B cell (primary cell): ENCODE data around the gene GLTP. TPM values are rescaled to one million over a fixed set of nuclear protein-coding genes. Genes with fewer than 3 reads are reported as not detected.

Source experiments
- ATAC-seq: fragments of 200-7000 bp; cut with Tn5 transposase; one replicate; pipeline ENCODE4 v1.10.0; 2021; ENCODE audit warnings: low read depth, mild to moderate bottlenecking, moderate number of reproducible peaks, moderate library complexity
- CTCF ChIA-PET: fragments of 350-600 bp; sonication (Branson Sonifier 250); formaldehyde crosslinking; loops from one replicate; lab custom pipeline; 2021; ENCODE audit warnings: antibody characterized with exemption, inconsistent platforms; lab: Charles Lee
- POLR2A ChIA-PET: fragments of 350-600 bp; sonication (Branson Sonifier 250); formaldehyde crosslinking; loops from one replicate; lab custom pipeline; 2021; ENCODE audit warnings: antibody characterized with exemption; lab: Charles Lee
- DNase-seq: peaks from one replicate; pipeline ENCODE4 v3.0.0; 2013
- H2AFZ ChIP-seq: 2 replicates; pipeline ENCODE4 v1.6.1; 2012; ENCODE audit warnings: mild to moderate bottlenecking, low read depth, low read length; ENCODE audit not compliant: insufficient read depth, poor library complexity, severe bottlenecking
- H3K27ac ChIP-seq, 2 donors: 1 replicate in 1 of 2; 2 replicates in 1 of 2; pipeline ENCODE4 v1.5.1; 2012 to 2013; ENCODE audit warnings: low read length in 2 of 2, mild to moderate bottlenecking in 2 of 2, moderate library complexity in 1 of 2
- H3K27me3 ChIP-seq, 4 experiments: fragments of 200-600 bp in 1 of 4; sonication (generic) in 1 of 4; replicated peaks in 1 of 4; 1 replicate in 2 of 4; 2 replicates in 2 of 4; pipeline versions ENCODE4 v1.6.1 to v1.7.0; 2013 to 2016; ENCODE audit warnings: low read length in 3 of 4, mild to moderate bottlenecking in 2 of 4, mixed read lengths in 1 of 4, moderate library complexity in 1 of 4; ENCODE audit not compliant: insufficient read depth in 4 of 4, control insufficient read depth in 3 of 4; ENCODE audit errors: control extremely low read depth in 1 of 4
- H3K36me3 ChIP-seq, 2 experiments: replicated peaks in 1 of 2; 1 replicate in 1 of 2; 2 replicates in 1 of 2; pipeline versions ENCODE4 v1.6.1 to v1.7.1; 2013; ENCODE audit warnings: low read length in 1 of 2; ENCODE audit not compliant: insufficient read depth in 2 of 2, control insufficient read depth in 1 of 2; ENCODE audit errors: control extremely low read depth in 1 of 2, extremely low read depth in 1 of 2
- H3K4me1 ChIP-seq, 2 donors: fragments of 200-600 bp in 1 of 2; sonication (generic) in 1 of 2; 1 replicate in 1 of 2; 2 replicates in 1 of 2; pipeline versions ENCODE4 v1.5.1 to v1.6.1; 2013 to 2017; ENCODE audit warnings: low read length in 2 of 2; ENCODE audit not compliant: control insufficient read depth in 2 of 2, insufficient read depth in 2 of 2
- H3K4me2 ChIP-seq: replicated peaks from 2 replicates; pipeline ENCODE3; 2012; ENCODE audit warnings: mild to moderate bottlenecking, low read depth, low read length; ENCODE audit not compliant: poor library complexity, severe bottlenecking
- H3K4me3 ChIP-seq, 5 experiments: fragments of 200-600 bp in 1 of 5; sonication (generic) in 1 of 5; 1 replicate in 3 of 5; 2 replicates in 2 of 5; pipeline versions ENCODE4 v1.5.1 to v1.7.0; 2011 to 2016; ENCODE audit warnings: low read length in 4 of 5, mild to moderate bottlenecking in 4 of 5, low read depth in 2 of 5, control low read depth in 1 of 5, moderate library complexity in 1 of 5; ENCODE audit not compliant: insufficient read depth in 1 of 5; ENCODE audit errors: control extremely low read depth in 1 of 5, extremely low read depth in 1 of 5
- H3K79me2 ChIP-seq: fragments of 200-600 bp; sonication (generic); one replicate; pipeline ENCODE4 v1.6.0; 2016; ENCODE audit warnings: low read length; ENCODE audit not compliant: control insufficient read depth, insufficient read depth
- H3K9ac ChIP-seq: fragments of 200-600 bp; sonication (generic); 2 replicates; pipeline ENCODE4 v1.6.1; 2017; ENCODE audit warnings: mild to moderate bottlenecking, low read length, moderate library complexity
- H3K9me3 ChIP-seq, 3 donors: one replicate each; pipeline versions ENCODE4 v1.6.1 to v1.7.1; 2013; ENCODE audit warnings: low read length in 2 of 3; ENCODE audit not compliant: control insufficient read depth in 2 of 3, insufficient read depth in 1 of 3; ENCODE audit errors: control extremely low read depth in 1 of 3
- H4K20me1 ChIP-seq: 2 replicates; pipeline ENCODE4 v1.6.0; 2012; ENCODE audit warnings: mild to moderate bottlenecking, low read length; ENCODE audit not compliant: insufficient read depth, control insufficient read depth, poor library complexity, severe bottlenecking
- H3K27ac Mint-ChIP-seq: one replicate; pipeline ENCODE4 v1.8.0; 2021; ENCODE audit warnings: mixed read lengths
- H3K27me3 Mint-ChIP-seq: one replicate; pipeline ENCODE4 v1.8.0; 2021; ENCODE audit warnings: mixed read lengths
- H3K4me1 Mint-ChIP-seq: one replicate; pipeline ENCODE4 v1.8.0; 2021; ENCODE audit warnings: mixed read lengths
- H3K4me3 Mint-ChIP-seq: one replicate; pipeline ENCODE4 v1.8.0; 2021; ENCODE audit warnings: mixed read lengths
- H3K9me3 Mint-ChIP-seq: one replicate; pipeline ENCODE4 v1.8.0; 2022; ENCODE audit warnings: mixed read lengths; ENCODE audit not compliant: insufficient read depth
- CTCF ChIP-seq: fragments of 200-600 bp; IDR thresholded peaks from one replicate; pipeline ENCODE4 v1.8.0; 2022; ENCODE audit warnings: antibody characterized with exemption, mild to moderate bottlenecking
- EZH2 ChIP-seq: IDR thresholded peaks from 2 replicates; pipeline ENCODE4 v1.6.1; 2012; ENCODE audit warnings: borderline replicate concordance, low read depth, mild to moderate bottlenecking, moderate library complexity, low read length; ENCODE audit not compliant: insufficient read depth, poor library complexity, severe bottlenecking
- WGBS: methylation state at CpG from one replicate; pipeline ENCODE4 v1.1.5; 2013; ENCODE audit warnings: missing lambda C conversion rate; ENCODE audit not compliant: insufficient coverage; 5-methylcytosine and 5-hydroxymethylcytosine counted together
- intact Hi-C: fragments of 100-400 bp; cut with micrococcal nuclease; formaldehyde crosslinking; loops from one replicate; pipeline ENCODE4 v1.10.0; 2022
- polyA plus RNA-seq: library from polyadenylated mRNA; depleted of rRNA; stranded (reverse); fragments of >200 nt; gene quantifications from 2 replicates; pipeline ENCODE4 v1.2.3, GENCODE V29; 2012
- total RNA-seq, 2 donors: library from RNA; stranded (reverse); fragments of 120-200 nt in 1 of 2; gene quantifications; 1 replicate in 1 of 2; 2 replicates in 1 of 2; pipeline versions ENCODE4 v1.2.3 to v1.2.4, GENCODE V29; 2013 to 2022

The GLTP gene
- total and polyA plus RNA-seq, 2 donors (not counting 1 experiment from before 2014, with no cell fraction given): 18.7 to 24.9 TPM

- no peaks in the 10 kb centered on the region for H3K36me3 ChIP-seq
- Mint-ChIP-seq H3K27me3 (no peaks in the 10 kb centered on the region), H3K4me3 (no peak overlapping the region), H3K4me1 (no peaks in the 10 kb centered on the region), H3K9me3 (no peaks in the 10 kb centered on the region), H3K27ac (no peak overlapping the region)
- H3K4me2 ChIP-seq: no peak overlapping the region
- intact Hi-C loops: no loop called here
- ChIA-PET CTCF (interaction anchor here (1.9 kb wide), 1 partner anchor 34 kb away, joined by 6 read pairs; no protein-coding TSS in a partner anchor), POLR2A (no interaction called here)
- no peak overlapping the region for H3K9ac ChIP-seq
- DNase-seq (no peak), ATAC-seq (no peak)
- H4K20me1 ChIP-seq: no peaks in the 10 kb centered on the region
- H2AFZ ChIP-seq: no peak overlapping the region
- no peaks in the 10 kb centered on the region for H3K79me2 ChIP-seq
- H3K27ac ChIP-seq: no peak overlapping the region
- WGBS: 96% methylated on average over 8 of the region's 10 CpGs
- no peaks in the 10 kb centered on the region for H3K4me1 ChIP-seq
- TF ChIP-seq EZH2: no peak
- no peak for TF ChIP-seq CTCF
- H3K9me3 ChIP-seq: no peaks in the 10 kb centered on the region
- peaks cover 0 to 9% (median 0%) of the 10 kb centered on the region in 4 experiments for H3K27me3 ChIP-seq
- H3K4me3 ChIP-seq: no peak overlapping the region
Observed at GRCh38 chr12:109810954-109811623, 69.3 kb downstream of the GLTP start.

- H3K36me3 ChIP-seq: no peaks in the 10 kb centered on the region
- WGBS: 96% methylated on average over 4 of the region's 4 CpGs
- H3K9ac ChIP-seq: no peak overlapping the region
- H3K27ac ChIP-seq: no peak overlapping the region
- no peak overlapping the region for H3K4me2 ChIP-seq
- H3K27ac Mint-ChIP-seq: no peak overlapping the region
- H3K27me3 Mint-ChIP-seq: no peaks in the 10 kb centered on the region
- H3K79me2 ChIP-seq: no peaks in the 10 kb centered on the region
- no peak for ATAC-seq
- peaks cover 1% of the 10 kb centered on the region for H3K4me1 Mint-ChIP-seq
- no peaks in the 10 kb centered on the region for H3K9me3 Mint-ChIP-seq
- H4K20me1 ChIP-seq: no peaks in the 10 kb centered on the region
- no peaks in the 10 kb centered on the region for H3K4me1 ChIP-seq
- H3K4me3 Mint-ChIP-seq: no peak overlapping the region
- ChIA-PET POLR2A (no interaction called here), CTCF (interaction anchor here (1.0 kb wide), 1 partner anchor 72 kb away, joined by 3 read pairs; the partner anchor contains the start of gene GLTP)
- no peaks in the 10 kb centered on the region for H3K9me3 ChIP-seq
- H3K4me3 ChIP-seq: no peak overlapping the region
- no peak for TF ChIP-seq CTCF
- intact Hi-C loops: no loop called here
- no peak for DNase-seq
- peaks cover 0 to 4% (median 0%) of the 10 kb centered on the region in 4 experiments for H3K27me3 ChIP-seq
- H2AFZ ChIP-seq: no peak overlapping the region
Observed at GRCh38 chr12:109808876-109809646, 71.3 kb downstream of the GLTP start.
